HepG2 (cell line): ENCODE data around the gene HOXD12. TPM values are rescaled to one million over a fixed set of nuclear protein-coding genes. Genes with fewer than 3 reads are reported as not detected.

ENCODE experiments used
- ATAC-seq: fragments of 200-7000 bp; cut with Tn5 transposase; 3 replicates; pipeline ENCODE4 v1.9.1; 2020; ENCODE audit warnings: mild to moderate bottlenecking, moderate library complexity
- BruUV-seq: library from RNA; stranded (reverse); fragments of 400-500 nt; replicated peaks from 2 replicates; lab custom pipeline; 2021; lab: Mats Ljungman, UMichigan
- CTCF ChIA-PET: fragments of 300-600 bp; formaldehyde crosslinking; extraction: SDS; loops from one replicate; lab custom pipeline; 2021; ENCODE audit warnings: low total read pairs, inconsistent platforms, low intra/inter-chr PET ratio; lab: Yijun Ruan, JAX
- POLR2A ChIA-PET: fragments of 350-600 bp; sonication (Branson Sonifier 250); formaldehyde crosslinking; loops from one replicate; lab custom pipeline; 2020; ENCODE audit warnings: antibody characterized with exemption, inconsistent platforms; lab: Yijun Ruan, JAX
- DNase-seq: peaks from one replicate; pipeline ENCODE4 v3.0.0-alpha.2; 2015; ENCODE audit warnings: low spot score
- FAIRE-seq: peaks from 3 replicates; lab custom pipeline; 2011; peaks lifted over from hg19 to GRCh38; lab: Jason Lieb, UNC
- H2AFZ ChIP-seq: one replicate; pipeline ENCODE4 v1.6.1; 2011; ENCODE audit warnings: low read length, inconsistent platforms
- H3K27ac ChIP-seq: fragments of 300-600 bp; 3 replicates; pipeline ENCODE4 v1.8.0; 2011; ENCODE audit warnings: mixed run types, mild to moderate bottlenecking, mixed read lengths, low read length, inconsistent platforms; ENCODE audit not compliant: insufficient read depth; ENCODE audit errors: extremely low read length
- H3K27me3 ChIP-seq, 2 experiments: fragments of 200-600 bp in 1 of 2; 2 replicates in 1 of 2; 3 replicates in 1 of 2; pipeline versions ENCODE4 v1.6.0 to v1.8.0; 2011; ENCODE audit warnings: low read length in 2 of 2, mild to moderate bottlenecking in 2 of 2, moderate library complexity in 2 of 2, inconsistent platforms in 1 of 2; ENCODE audit not compliant: insufficient read depth in 2 of 2, control insufficient read depth in 1 of 2
- H3K36me3 ChIP-seq, 2 experiments: fragments of 200-600 bp in 1 of 2; replicated peaks in 1 of 2; 2 replicates in 1 of 2; 3 replicates in 1 of 2; pipeline versions ENCODE4 v1.5.1 to v1.8.0; 2011; ENCODE audit warnings: low read length in 2 of 2, inconsistent platforms in 1 of 2; ENCODE audit not compliant: insufficient read depth in 2 of 2, control insufficient read depth in 1 of 2
- H3K4me1 ChIP-seq: 2 replicates; pipeline ENCODE4 v1.5.1; 2012; ENCODE audit warnings: low read length, inconsistent platforms; ENCODE audit not compliant: insufficient read depth
- H3K4me2 ChIP-seq: 2 replicates; pipeline ENCODE4 v1.6.0; 2011; ENCODE audit warnings: low read depth, low read length, inconsistent platforms
- H3K4me3 ChIP-seq, 3 experiments: fragments of 200-600 bp in 1 of 3; sonication (generic), shearing (Covaris generic) in 1 of 3; replicated peaks in 1 of 3; 2 replicates each; pipeline ENCODE4 v1.5.1; 2011 to 2016; ENCODE audit warnings: low read length in 3 of 3, inconsistent platforms in 2 of 3, low read depth in 2 of 3, mild to moderate bottlenecking in 2 of 3, control low read depth in 1 of 3, mixed read lengths in 1 of 3; ENCODE audit not compliant: insufficient read depth in 1 of 3
- H3K79me2 ChIP-seq: one replicate; pipeline ENCODE4 v1.6.1; 2011; ENCODE audit warnings: low read length, inconsistent platforms; ENCODE audit not compliant: insufficient read depth
- H3K9ac ChIP-seq: 2 replicates; pipeline ENCODE4 v1.6.0; 2011; ENCODE audit warnings: mild to moderate bottlenecking, low read depth, low read length, inconsistent platforms; ENCODE audit not compliant: insufficient read depth
- H3K9me3 ChIP-seq: 2 replicates; pipeline ENCODE4 v1.5.1; 2012; ENCODE audit warnings: mild to moderate bottlenecking, low read length
- H4K20me1 ChIP-seq: 2 replicates; pipeline ENCODE4 v1.6.0; 2011; ENCODE audit warnings: inconsistent platforms, mild to moderate bottlenecking, low read length, moderate library complexity; ENCODE audit not compliant: insufficient read depth
- AGO1 ChIP-seq: fragments of 200-400 bp; formaldehyde crosslinking; IDR thresholded peaks from 2 replicates; pipeline ENCODE4 v1.6.1; 2017; ENCODE audit warnings: mild to moderate bottlenecking, low read depth, low read length, moderate library complexity; ENCODE audit not compliant: poor library complexity, severe bottlenecking
- BCL6 ChIP-seq: IDR thresholded peaks from 2 replicates; pipeline ENCODE4 v1.6.1; 2016; ENCODE audit warnings: missing genetic modification reagents, missing compliant biosample characterization
- ELF3 ChIP-seq: IDR thresholded peaks from 2 replicates; pipeline ENCODE4 v1.6.1; 2016; ENCODE audit warnings: missing genetic modification reagents, missing compliant biosample characterization
- KLF15 ChIP-seq: sonication (generic); formaldehyde crosslinking; IDR thresholded peaks from 2 replicates; pipeline ENCODE4 v1.8.1; 2023; ENCODE audit warnings: borderline replicate concordance, mild to moderate bottlenecking, inconsistent platforms, missing genetic modification reagents, mixed read lengths
- NFKBIZ ChIP-seq: IDR thresholded peaks from 2 replicates; pipeline ENCODE4 v1.6.1; 2018; ENCODE audit warnings: missing genetic modification reagents, missing compliant biosample characterization
- ZBTB21 ChIP-seq: sonication (generic); formaldehyde crosslinking; IDR thresholded peaks from 2 replicates; pipeline ENCODE4 v1.4.0; 2020; ENCODE audit warnings: missing genetic modification reagents
- ZNF275 ChIP-seq: sonication (generic); formaldehyde crosslinking; IDR thresholded peaks from 2 replicates; pipeline ENCODE4 v1.8.0; 2022; ENCODE audit warnings: missing genetic modification reagents, mild to moderate bottlenecking, inconsistent platforms, borderline replicate concordance
- ZNF451 ChIP-seq: sonication (generic); formaldehyde crosslinking; IDR thresholded peaks from 2 replicates; pipeline ENCODE4 v1.5.0; 2020; ENCODE audit warnings: mild to moderate bottlenecking, missing genetic modification reagents
- ZNF543 ChIP-seq: sonication (generic); formaldehyde crosslinking; IDR thresholded peaks from 2 replicates; pipeline ENCODE4 v1.4.0; 2020; ENCODE audit warnings: mild to moderate bottlenecking, missing genetic modification reagents
- ZSCAN12 ChIP-seq: sonication (generic); formaldehyde crosslinking; IDR thresholded peaks from 2 replicates; pipeline ENCODE4 v1.9.0; 2021; ENCODE audit warnings: mild to moderate bottlenecking, missing genetic modification reagents
- WGBS: methylation state at CpG from one replicate; pipeline ENCODE4 v1.1.6; 2017; ENCODE audit warnings: low lambda C conversion rate; 5-methylcytosine and 5-hydroxymethylcytosine counted together
- in situ Hi-C: cut with HindIII; loops from 2 replicates; pipeline ENCODE4 v1.10.0; 2017; ENCODE audit warnings: low pct_unique_long_range_greater_than_20kb; ENCODE audit not compliant: extremely low pct_ligation_motif_present
- intact Hi-C: fragments of 100-400 bp; cut with micrococcal nuclease; formaldehyde crosslinking; loops from one replicate; pipeline ENCODE4 v1.10.0; 2022; ENCODE audit not compliant: unreplicated experiment
- polyA plus RNA-seq, 8 experiments: library from polyadenylated mRNA; depleted of rRNA in 3 of 8; stranded (reverse) in 7 of 8; unstranded in 1 of 8; fragments of >200 nt; fragmentation: Illumina TruSeq in 4 of 8; extraction: Trizol in 4 of 8; gene quantifications; 2 replicates each; pipeline versions ENCODE4 v1.2.1 to v1.2.3, GENCODE V29; 2011 to 2016; ENCODE audit warnings: low read depth in 4 of 8, missing spikeins in 1 of 8, mixed read lengths in 1 of 8; ENCODE audit not compliant: insufficient read depth in 1 of 8
- total RNA-seq, 5 experiments: library from RNA; depleted of rRNA; stranded (reverse); fragments of >200 nt; fragmentation: Illumina TruSeq; extraction: Trizol; gene quantifications; 2 replicates each; pipeline ENCODE4 v1.2.3, GENCODE V29; 2016; ENCODE audit warnings: low read depth in 1 of 5

The HOXD12 gene
- total and polyA plus RNA-seq, 2 of the 13 experiments (the other 11 are each of a cell fraction or from before 2014, with no cell fraction given) = not detected

DNA sequence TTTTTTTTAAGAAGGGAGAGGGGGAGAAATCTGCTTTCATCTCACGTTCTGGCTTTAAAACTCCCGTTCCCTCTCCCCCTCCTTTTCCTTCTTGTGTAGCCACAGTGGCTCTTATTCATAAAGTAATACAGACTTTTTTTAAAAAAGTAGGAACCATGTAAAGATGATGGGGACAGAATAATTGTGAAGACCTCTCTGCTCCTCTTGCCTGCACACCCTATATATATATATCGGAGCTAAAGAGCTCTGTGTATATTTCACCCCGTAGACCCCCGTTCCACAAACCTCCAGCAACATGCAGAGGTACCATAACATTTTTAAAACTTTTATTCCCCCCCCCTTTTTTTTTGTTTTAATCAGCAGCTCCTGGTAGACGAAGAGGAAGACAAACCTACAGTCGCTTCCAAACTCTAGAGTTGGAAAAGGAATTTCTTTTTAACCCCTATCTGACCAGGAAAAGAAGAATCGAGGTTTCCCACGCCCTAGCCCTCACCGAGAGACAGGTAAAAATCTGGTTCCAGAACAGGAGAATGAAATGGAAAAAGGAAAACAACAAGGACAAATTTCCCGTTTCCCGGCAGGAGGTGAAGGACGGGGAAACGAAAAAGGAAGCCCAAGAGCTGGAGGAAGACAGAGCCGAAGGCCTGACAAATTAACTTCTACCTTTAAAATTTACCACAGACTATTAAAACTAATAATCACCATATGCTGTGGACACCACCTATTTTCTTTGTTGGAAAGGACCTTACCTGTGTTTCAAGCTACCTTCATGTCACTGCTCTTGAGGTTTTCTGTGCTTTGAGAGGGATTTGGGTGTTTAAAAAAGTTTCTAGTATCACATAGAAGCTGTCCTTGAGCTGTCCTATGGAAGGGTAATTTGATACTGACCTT lies 31.6 kb downstream of the HOXD12 start:
- TF ChIP-seq AGO1 (no peak), ELF3 (CRISPR knock-in tag) (no peak), ZNF451 (CRISPR knock-in tag) (no peak), ZSCAN12 (CRISPR knock-in tag) (no peak), ZNF543 (CRISPR knock-in tag) (no peak), NFKBIZ (CRISPR knock-in tag) (no peak), ZNF275 (CRISPR knock-in tag) (no peak), KLF15 (CRISPR knock-in tag) (no peak), ZBTB21 (no peak), BCL6 (CRISPR knock-in tag) (no peak)
- no peak overlapping the region for H3K4me3 ChIP-seq
- CTCF ChIA-PET = no interaction called here

More for the DNA sequence above, 31.6 kb downstream of the HOXD12 start:
- Histone ChIP-seq H3K27ac (no peak overlapping the region), H3K4me1 (no peaks in the 10 kb centered on the region), H3K27me3 (peaks cover 10 to 81% of the 10 kb centered on the region in 2 experiments), H2AFZ (no peak overlapping the region), H3K4me2 (no peak overlapping the region), H3K36me3 (no peaks in the 10 kb centered on the region), H3K9me3 (no peaks in the 10 kb centered on the region), H3K79me2 (no peaks in the 10 kb centered on the region), H4K20me1 (no peaks in the 10 kb centered on the region), H3K9ac (no peak overlapping the region)
- no peak for DNase-seq
- no peak for ATAC-seq
- in situ Hi-C loops = no loop called here
- WGBS = 12% methylated on average over 15 of the region's 15 CpGs
- POLR2A ChIA-PET = no interaction called here
- intact Hi-C loops = no loop called here
- no peak for FAIRE-seq
- BruUV-seq = no TSS peak
